Measurements from ENCODE around the gene PALLD.

GRCh38 chr4:168787334-168787733, 290.5 kb downstream of the PALLD start:
- no peak for TF ChIP-seq CTCF (IDR thresholded peaks at IDR 0.05)
- no peak for TF ChIP-seq EZH2 (IDR thresholded peaks at IDR 0.05)
- no peak for TF ChIP-seq EZH2phosphoT487 (IDR thresholded peaks at IDR 0.05)
